ENCODE data around the gene YY1.
A peak's percentile ranks its signal among the peaks of the same experiment; 100 is the strongest.

Gene YY1

DNA sequence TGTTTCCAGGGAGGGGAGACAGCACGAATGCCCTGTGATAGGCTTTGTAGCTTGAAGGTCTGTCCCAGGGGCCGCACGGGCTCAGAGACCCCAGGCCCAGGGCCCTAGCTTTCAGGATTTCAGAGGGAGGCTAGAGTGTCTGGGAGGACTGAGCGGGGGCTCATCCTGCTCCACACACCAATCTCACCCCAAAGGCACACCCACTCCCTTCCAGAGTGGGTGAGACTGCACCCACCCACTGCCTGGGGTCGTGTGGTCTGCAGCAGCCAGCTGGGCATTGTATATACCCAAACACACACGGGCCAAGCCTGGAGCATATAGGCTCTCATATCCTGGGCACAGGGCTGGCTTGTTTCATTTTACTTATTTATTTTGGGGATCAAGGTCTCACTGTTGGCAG is 78.4 kb downstream of the YY1 start:
- no peak for DNase-seq (ENCODE audit: low spot score)

DNA sequence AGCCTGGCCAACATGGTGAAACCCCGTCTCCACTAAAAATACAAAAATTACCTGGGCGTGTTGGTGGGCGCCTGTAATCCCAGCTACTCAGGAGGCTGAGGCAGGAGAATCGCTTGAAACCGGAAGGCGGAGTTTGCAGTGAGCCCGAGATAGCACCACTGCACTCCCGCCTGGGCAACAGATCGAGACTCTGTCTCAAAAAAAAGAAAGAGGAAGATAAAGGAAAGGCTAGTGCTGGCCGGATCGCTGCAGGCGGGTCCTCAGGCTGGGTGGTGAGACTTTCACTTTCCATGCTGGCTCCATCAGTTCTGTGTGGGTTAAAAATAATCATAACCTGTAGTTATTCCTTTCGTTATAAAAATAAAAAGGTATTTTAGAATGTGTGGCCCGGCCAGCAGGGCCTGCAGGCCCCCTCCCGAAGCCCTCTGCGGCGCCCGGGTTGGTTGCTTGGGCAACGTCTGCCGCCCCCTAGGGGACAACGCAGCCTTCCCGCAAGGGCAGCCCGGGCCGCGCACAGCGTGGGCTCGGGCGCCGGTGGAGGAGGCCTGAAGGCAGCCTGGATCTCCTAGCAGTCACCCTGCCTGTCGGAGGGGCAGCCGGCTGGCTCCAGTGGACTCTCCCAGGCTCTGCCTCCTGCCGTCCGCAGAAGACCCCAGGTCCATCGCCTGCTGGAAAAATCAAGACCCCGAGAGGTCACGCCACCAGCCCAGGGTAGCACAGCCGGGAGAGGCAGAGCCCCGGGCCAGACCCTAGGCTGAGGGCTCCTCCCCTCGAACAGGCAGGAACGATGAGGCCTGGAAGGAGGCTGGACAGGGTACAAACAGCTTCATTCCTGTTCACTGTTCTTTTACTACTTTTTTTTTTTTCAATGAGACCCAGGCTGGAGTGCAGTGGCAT is 79.2 kb downstream of the YY1 start:
- DNase-seq (ENCODE audit: low spot score), result peak; percentile 93

DNA sequence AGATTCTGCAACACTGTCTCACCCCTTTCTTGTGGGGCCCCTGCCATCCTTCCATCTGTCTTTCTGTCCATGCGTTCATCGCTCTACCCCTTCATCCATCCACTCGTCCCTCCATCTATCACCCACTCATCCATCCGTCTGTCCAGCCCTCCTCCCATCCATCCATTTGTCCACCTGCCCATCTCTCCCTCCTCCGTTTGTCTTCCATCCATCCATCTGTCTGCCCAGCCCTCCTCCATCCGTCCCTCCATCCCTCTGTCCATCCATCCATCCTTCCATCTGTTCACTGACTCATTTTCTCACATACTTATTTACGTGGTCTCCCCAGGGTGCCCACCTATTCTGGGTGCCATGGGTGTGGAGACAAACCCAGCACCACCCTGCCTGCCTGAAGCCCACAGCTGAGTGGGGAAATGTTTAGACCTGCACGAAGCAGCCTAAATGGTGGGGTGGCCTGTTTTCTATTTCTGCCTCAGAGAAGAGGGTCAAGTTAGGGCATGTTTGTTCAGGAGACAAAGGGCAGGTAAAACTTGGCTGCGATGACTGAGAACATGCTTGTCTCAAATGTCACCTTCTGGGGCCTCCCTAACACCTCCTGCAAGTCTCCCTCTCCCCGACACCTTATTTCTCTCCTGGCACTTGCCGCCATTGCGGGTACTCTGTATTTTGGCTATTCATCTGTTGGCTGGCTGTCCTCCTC is 81.4 kb downstream of the YY1 start:
- no peak for DNase-seq (ENCODE audit: low spot score)

DNA sequence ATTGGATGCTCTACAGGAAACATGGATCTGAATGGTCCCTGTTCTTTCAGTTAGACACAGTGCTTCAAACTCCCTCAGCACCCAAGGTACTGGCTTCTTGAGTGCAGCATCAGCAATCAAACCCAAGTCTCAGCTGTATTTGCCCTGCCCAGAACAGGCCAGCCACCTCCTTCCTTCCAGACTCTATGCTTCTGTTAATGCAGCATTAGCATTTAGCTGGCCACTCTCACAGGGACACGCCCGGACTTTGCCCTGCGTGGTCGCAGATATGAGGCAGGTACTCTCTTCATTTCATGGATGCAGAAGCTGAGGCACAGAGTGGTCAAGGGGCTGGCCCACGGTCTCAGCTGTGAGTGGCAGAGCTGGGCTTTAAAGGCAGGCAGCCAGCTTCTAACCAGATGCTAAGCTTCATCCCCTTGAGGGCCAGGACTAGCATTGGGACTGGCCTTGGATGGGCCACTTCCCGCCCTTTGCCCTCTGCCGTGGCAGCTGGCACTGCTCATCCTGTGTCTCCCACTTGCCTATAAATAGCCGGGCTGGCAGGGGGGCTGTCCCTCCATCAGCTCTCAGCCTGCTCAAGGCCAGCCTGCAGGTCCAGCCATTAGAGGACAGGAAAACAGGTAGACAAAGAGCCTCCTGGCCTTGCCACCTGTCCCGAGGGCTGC is 82.7 kb downstream of the YY1 start:
- no peak for DNase-seq (ENCODE audit: low spot score)

DNA sequence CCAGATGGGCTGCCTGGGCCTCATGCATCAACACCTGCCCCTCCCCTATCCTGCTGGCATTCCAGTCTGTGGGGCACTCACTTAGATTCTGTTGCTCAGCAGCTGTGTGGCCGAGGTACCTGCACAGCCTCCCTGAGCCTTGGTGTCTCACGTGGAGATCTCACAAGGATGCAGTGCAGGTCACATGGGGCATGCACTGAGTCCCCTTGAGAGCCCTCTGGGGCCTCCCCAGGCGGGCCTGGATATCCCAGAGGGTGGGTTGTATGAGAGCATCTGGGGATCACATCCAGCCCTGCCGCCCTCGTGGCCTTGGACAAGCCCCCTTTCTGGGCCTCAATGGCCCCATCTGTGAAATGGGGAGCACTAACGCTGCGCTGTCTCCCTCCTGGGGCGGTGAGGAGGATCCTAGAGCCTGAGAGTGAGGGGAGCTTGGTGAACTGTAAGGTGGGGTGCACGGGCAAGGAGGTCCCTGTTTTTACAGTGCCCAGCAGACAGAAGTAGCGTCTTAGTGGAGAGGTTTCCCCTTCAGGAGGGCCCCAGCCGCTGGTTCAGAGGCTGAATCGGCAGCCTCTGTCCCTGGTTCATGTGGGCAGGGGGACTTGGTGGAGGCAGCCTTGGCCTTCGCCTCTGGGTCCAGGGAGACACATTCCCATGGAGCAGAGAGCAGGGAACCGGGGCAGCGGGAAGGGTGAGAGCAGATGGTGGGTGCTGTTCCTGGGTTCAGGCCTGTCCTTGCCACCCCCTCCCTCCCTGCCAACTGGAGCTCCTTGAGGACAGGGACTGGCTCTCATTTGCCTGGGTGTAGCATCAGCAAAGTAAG is 83.4 kb downstream of the YY1 start:
- DNase-seq (ENCODE audit: low spot score), result no peak

DNA sequence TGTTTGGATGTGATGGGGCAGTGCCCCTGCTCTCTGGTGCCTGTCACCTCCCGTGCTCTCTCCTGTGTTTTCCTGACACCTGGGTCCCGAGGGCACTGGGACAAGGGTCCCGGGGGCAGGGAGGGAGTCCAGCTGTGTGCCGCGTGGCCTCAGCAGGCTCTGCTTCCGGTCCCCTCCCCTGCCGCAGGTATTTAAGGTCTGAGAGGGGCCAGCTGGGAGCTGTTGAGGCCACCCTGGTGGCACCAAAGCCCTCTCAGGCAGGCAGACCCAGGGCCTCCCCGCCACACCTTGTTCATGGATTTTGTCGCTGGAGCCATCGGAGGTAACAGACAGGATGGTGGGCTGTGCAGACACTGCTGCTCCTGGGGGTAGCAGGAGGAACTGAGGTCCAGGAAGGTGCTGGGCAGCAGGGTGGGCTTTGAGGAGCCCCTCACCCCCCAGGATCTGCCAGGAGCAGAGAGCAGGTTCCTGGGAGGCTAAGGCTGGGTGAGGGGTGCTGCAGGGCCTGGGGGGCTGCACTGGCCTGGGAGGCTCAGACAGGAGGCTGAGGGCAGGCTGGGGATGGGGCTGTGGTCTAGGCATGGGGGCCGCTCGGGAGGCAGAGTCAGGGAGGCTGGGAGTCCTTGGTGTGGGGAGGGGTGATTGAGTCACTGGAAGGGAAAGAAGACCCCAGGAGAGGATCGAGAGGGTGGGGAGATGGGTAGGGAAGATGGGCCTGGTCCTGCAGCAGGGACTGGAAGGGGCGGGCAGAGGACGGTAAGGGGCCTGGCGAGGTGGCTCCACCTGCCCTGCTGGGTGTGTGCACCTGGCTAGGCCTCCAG is 84.4 kb downstream of the YY1 start, which contains the start of gene SLC25A47:
TSS of gene SLC25A47 (plus strand) at position 219 of the 821 bp plus-strand sequence. CDS start at position 295, 76 bp downstream.
- DNase-seq (ENCODE audit: low spot score), result no peak

DNA sequence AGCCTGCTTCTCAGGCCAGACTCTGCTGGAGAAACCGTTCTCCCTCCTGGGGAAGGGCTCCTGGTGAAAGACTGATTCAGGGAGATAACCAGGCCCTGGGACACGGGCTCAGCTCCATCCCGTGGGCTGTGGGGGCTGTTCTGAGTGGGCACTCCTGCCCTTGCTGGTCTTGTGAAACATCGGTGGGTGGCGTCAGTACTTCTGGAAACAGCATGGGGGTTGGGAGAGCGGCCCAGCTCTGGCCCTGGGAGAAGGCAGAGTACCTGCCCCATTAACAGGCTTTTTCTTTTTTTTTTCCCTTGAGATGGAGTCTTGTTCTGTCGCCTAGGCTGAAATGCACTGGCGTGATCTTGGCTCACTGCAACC is 85.0 kb downstream of the YY1 start:
- no peak for DNase-seq (ENCODE audit: low spot score)

DNA sequence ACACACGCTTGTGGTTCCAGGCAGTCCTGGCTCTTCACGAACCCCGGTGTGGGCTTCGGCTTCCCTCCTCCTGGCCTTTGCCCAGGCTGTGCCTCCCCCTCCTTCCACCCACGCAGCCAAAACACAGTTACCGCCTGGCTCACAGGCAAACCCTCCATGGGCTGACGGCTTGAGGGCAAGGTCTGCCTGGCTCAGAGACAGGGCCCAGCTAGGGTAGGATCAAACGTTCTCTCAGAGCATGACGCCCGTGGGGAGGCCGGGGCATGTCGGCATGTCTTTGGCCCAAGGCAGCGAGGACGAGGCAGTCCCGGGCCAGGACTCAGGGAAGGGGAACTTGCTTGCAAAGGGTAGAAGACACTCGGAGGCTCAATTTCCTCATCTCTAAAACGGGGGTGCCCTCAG is 86.3 kb downstream of the YY1 start:
- no peak for DNase-seq (ENCODE audit: low spot score)

DNA sequence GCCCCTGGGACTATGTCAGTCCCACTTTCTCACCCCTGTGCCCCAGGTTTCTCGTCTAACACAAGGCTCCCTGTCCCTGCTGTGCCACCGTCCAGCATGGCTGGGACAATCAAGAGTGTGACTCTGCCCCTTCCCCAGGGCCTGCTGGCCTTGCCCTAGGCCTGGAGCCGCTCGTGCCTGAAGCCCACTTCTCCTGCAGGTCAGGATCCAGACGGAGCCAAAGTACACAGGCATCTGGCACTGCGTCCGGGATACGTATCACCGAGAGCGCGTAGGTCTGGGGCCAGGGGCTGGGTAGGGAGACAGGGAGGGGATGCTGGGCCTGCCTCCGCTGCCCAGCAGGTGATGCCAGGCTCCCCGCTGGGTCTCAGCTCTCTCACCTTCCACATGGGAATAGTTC is 87.0 kb downstream of the YY1 start:
- no peak for DNase-seq (ENCODE audit: low spot score)

DNA sequence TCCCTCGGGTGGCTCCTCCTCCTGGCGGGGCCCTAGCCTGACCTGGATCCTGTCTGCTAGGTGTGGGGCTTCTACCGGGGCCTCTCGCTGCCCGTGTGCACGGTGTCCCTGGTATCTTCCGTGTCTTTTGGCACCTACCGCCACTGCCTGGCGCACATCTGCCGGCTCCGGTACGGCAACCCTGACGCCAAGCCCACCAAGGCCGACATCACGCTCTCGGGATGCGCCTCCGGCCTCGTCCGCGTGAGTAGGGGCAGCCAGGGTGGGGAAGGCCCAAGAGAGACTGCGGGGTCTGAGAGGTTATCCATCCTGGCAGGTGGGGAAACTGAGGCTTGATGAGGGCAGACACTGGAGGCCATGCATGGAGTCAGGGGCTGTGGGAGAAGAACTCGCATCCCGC is 88.2 kb downstream of the YY1 start:
- DNase-seq (ENCODE audit: low spot score), result no peak

DNA sequence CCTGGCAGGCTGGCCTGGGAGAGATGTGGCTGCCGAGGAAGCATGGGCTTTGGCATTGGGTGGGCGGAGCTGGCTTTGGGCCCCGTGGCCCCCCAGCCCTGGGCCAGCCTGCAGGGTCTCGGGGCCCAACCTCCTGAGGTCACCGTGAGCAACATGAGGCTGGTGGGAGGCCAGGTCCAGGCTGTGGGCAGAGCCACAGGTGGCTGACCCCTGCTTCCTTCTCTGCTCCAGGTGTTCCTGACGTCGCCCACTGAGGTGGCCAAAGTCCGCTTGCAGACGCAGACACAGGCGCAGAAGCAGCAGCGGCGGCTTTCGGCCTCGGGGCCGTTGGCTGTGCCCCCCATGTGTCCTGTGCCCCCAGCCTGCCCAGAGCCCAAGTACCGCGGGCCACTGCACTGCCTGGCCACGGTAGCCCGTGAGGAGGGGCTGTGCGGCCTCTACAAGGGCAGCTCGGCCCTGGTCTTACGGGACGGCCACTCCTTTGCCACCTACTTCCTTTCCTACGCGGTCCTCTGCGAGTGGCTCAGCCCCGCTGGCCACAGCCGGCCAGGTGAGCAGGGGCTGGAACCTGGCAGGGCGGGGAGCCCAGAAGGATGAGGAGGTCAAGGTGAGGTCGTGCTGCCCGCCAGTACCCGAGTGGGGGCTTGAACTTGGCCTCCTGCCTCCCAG is 89.7 kb downstream of the YY1 start:
- DNase-seq (ENCODE audit: low spot score), result no peak

DNA sequence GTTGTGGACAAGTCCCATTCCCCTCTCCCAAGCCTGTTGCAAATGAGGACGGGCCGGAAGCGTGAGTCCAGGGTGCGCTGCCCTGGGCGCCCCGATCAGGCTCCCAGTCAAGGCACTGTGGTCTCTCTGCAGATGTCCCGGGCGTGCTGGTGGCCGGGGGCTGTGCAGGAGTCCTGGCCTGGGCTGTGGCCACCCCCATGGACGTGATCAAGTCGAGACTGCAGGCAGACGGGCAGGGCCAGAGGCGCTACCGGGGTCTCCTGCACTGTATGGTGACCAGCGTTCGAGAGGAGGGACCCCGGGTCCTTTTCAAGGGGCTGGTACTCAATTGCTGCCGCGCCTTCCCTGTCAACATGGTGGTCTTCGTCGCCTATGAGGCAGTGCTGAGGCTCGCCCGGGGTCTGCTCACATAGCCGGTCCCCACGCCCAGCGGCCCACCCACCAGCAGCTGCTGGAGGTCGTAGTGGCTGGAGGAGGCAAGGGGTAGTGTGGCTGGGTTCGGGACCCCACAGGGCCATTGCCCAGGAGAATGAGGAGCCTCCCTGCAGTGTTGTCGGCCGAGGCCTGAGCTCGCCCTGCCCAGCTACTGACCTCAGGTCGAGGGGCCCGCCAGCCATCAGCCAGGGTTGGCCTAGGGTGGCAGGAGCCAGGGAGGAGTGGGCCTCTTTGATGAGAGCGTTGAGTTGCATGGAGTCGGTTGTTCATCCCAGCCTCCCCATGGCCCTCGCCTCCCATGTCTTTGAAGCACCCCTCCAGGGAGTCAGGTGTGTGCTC is 90.5 kb downstream of the YY1 start:
- no peak for DNase-seq (ENCODE audit: low spot score)

DNA sequence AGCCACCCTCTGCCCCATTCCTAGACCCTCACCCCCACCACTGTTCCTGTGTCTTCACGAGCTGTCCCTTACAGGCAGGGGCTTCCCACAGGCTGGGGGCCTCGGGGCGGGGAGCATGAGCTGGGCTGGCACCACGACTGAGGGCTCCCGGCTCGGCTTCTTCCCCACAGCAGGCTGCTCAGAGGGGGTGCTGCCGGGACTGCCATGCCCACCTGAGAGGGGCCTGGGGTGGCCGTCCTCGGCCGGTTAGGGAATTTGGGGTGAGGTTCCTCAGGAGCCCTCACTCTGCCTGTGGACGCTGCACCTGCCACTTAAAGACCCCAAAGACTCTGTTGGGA is 91.0 kb downstream of the YY1 start:
- DNase-seq (ENCODE audit: low spot score), result no peak

DNA sequence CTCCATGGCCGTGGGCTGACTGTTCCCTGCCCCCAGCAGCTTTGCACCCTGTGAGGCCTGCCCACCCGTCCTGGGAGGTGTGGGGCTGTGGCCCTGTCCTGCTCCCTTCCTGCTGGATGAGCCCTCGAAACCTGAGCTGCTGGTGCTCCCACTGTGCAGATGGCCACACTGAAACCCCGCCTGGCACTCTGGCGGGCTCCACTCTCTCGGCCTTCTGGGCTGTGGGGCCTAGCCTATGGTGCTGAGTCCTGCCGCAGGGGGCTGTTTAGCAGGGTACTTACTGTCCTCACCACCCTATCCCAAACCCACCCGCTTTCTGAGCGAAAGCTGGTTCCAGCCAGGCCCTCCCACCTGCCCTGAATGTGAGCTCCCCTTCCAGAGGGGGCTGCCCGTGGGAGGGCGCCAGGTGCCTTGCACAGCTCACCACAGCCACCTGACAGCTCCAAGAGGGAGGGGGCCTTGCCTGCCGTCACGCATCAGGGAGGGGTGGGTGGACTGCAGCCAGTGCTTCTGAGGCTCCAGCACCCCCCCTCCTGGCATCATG is 91.5 kb downstream of the YY1 start:
- no peak for DNase-seq (ENCODE audit: low spot score)

DNA sequence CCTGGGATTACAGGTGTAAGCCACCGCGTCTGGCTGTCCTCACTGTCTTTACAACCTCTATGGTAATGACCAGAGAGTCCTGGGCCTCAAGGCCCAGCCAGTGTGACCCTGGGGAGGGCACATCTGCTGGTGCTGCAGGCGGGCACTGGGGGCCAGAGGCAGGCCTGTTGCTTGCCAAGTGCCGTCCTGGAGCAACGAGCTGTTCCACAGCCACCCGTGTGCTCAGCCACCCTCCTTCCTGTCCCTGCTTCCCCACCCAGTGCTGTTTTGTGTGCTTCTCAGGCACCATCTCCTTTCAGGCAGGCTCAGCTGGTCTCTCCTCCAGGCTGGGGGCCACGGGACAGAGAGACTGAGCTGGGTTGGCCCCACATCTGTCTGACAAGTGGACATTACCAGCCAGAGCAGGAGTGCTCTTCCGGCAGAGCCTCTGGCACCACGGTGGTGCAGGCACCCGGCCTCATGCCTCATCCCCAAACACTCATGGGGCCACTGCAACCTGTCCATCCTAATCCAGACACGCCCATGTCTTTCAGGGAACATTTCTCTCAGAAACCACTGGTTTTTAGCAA is 93.2 kb downstream of the YY1 start:
- DNase-seq (ENCODE audit: low spot score), result no peak

Measured in AG20443 (cell line).